Gastroesophageal sphincter (tissue), 4 donors: ENCODE data around the gene GASK1B. TPM values are rescaled to one million over a fixed set of nuclear protein-coding genes. Genes with fewer than 3 reads are reported as not detected.

Experiments used
- ATAC-seq: fragments of 150-250 bp; one replicate; pipeline ENCODE4 v1.9.1; 2016; ENCODE audit warnings: mild to moderate bottlenecking, moderate library complexity
- H3K27ac ChIP-seq, 4 donors: fragments of 200-600 bp; sonication (generic) in 3 of 4; 1 replicate in 3 of 4; 2 replicates in 1 of 4; pipeline ENCODE4 v1.5.1; 2016 to 2019
- H3K27me3 ChIP-seq: fragments of 200-600 bp; sonication (generic); one replicate; pipeline ENCODE4 v1.5.1; 2019
- H3K36me3 ChIP-seq, 2 donors: fragments of 200-600 bp; sonication (generic); one replicate each; pipeline ENCODE4 v1.5.1; 2019; ENCODE audit warnings: control low read depth in 1 of 2
- H3K4me1 ChIP-seq, 3 donors: fragments of 200-600 bp; sonication (generic); 1 replicate in 2 of 3; 2 replicates in 1 of 3; pipeline ENCODE4 v1.5.1; 2016 to 2019; ENCODE audit warnings: control low read depth in 2 of 3
- H3K4me3 ChIP-seq, 2 donors: fragments of 200-600 bp; sonication (generic); one replicate each; pipeline ENCODE4 v1.5.1; 2019; ENCODE audit warnings: mild to moderate bottlenecking in 1 of 2, moderate library complexity in 1 of 2
- H3K9me3 ChIP-seq, 3 donors: fragments of 200-600 bp; sonication (generic); one replicate each; pipeline ENCODE4 v1.5.1; 2017 to 2019; ENCODE audit warnings: control low read depth in 2 of 3
- CTCF ChIP-seq, 4 experiments: fragments of 200-600 bp in 2 of 4; fragments of 450-650 bp in 2 of 4; sonication (generic) in 1 of 4; IDR thresholded peaks; one replicate each; pipeline ENCODE4 v1.5.1; 2017 to 2019; ENCODE audit warnings: antibody characterized with exemption in 4 of 4, mild to moderate bottlenecking in 2 of 4, moderate library complexity in 2 of 4
- EP300 ChIP-seq: sonication (generic); formaldehyde crosslinking; IDR thresholded peaks from one replicate; pipeline ENCODE4 v1.6.1; 2017; ENCODE audit warnings: antibody characterized with exemption, mild to moderate bottlenecking
- POLR2A ChIP-seq, 2 donors: fragments of 450-650 bp; IDR thresholded peaks; one replicate each; pipeline ENCODE4 v1.6.1; 2017; ENCODE audit warnings: antibody characterized with exemption in 2 of 2, mild to moderate bottlenecking in 2 of 2, moderate library complexity in 1 of 2
- POLR2AphosphoS5 ChIP-seq: sonication (generic); formaldehyde crosslinking; IDR thresholded peaks from one replicate; pipeline ENCODE4 v1.6.1; 2017; ENCODE audit warnings: antibody characterized with exemption
- WGBS, 2 donors: methylation state at CpG; one replicate each; pipeline ENCODE4 v1.1.5; 2018; ENCODE audit warnings: low coverage in 1 of 2; 5-methylcytosine and 5-hydroxymethylcytosine counted together
- total RNA-seq, 4 donors: library from RNA; depleted of rRNA; stranded (reverse); fragments of >200 nt; gene quantifications; one replicate each; pipeline ENCODE4 v1.1.0, GENCODE V29; 2016

The GASK1B gene
- 10 to 100 TPM; 33.8 to 66.6 (median 42.0) TPM for total RNA-seq

DNA sequence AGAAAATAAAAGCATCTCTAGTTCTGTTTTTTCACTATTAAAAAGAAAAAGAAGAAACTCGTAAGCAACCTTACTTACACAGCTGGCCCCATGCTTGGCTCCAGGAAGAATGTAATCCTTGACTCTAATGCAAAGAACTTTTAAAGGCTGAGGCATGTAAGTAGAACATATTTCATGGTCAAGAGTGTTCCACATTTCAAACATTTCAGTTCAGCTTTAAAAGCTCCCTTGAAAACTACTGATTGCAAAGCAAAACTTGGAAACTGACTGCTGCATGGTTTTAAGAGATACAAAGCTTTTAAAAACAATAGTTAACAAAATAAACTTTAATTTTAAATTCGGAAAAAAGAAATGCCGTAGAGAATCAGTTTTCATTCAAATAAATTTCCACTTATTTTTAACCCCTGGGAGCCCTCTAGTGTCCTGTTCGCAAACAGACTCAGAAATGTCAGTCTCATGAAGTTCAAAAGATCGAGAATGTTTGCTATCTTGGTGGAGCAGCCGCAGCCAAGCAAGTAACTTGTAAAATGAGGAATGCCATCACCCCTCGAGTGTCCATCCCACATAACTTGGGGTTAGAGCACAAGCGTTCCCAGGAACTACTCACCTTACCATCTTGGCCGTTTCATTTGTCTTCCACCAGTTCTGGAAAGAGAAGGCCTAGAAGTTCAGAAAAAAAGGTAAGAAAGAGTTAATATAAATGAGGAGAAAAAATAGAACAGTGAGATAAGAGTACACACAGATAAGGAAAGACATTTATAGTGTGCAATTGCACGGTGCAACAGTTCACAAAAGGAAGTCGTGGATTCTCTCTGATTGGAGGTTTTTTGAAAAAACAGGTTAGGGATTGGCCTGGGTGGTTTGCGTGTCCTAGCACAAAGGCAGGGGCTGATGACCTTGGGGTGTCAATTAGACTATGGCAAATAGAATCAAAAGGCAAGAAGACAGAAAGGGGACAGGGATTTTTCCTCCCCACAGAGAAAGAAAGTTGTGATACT is at the start of gene GASK1B:
Gene GASK1B (minus strand): TSS at position 765 of the 998 bp plus-strand sequence. CDS start 1,650 bp downstream, outside the sequence.
- H3K27me3 ChIP-seq, result no peaks in the 10 kb centered on the region
- TF ChIP-seq CTCF (IDR thresholded peaks at IDR 0.05) (peak; percentile 32 to 83 (median 60)), POLR2A (IDR thresholded peaks at IDR 0.05) (no peak), EP300 (no peak)
- H3K27ac ChIP-seq, result peak within 1 kb of the TSS; percentile 31 to 84 (median 77)
- H3K9me3 ChIP-seq, result no peaks in the 10 kb centered on the region
- H3K36me3 ChIP-seq, result no peaks in the 10 kb centered on the region
- peak within 1 kb of the TSS; percentile 31 to 58 for H3K4me3 ChIP-seq
- peaks cover 0 to 34% (median 0%) of the 10 kb centered on the region in 3 donors for H3K4me1 ChIP-seq
- peak; percentile 21 for ATAC-seq
- 5 to 8% methylated on average over 12 of the region's 12 CpGs for WGBS, 2 donors

GRCh38 chr4:158219623-158220022 is 46.8 kb upstream of the GASK1B start:
- H3K9me3 ChIP-seq, result no peaks in the 10 kb centered on the region
- H3K27me3 ChIP-seq, result no peaks in the 10 kb centered on the region
- 91 to 100% methylated on average over 1 of the region's 1 CpG for WGBS, 2 donors
- H3K27ac ChIP-seq, result no peak overlapping the region
- TF ChIP-seq POLR2AphosphoS5, result no peak
- TF ChIP-seq EP300, result no peak
- no peak for TF ChIP-seq POLR2A (IDR thresholded peaks at IDR 0.05)
- no peak for TF ChIP-seq CTCF (IDR thresholded peaks at IDR 0.05)
- H3K4me1 ChIP-seq, result no peaks in the 10 kb centered on the region
- H3K36me3 ChIP-seq, result no peaks in the 10 kb centered on the region
- H3K4me3 ChIP-seq, result no peak overlapping the region
- ATAC-seq, result no peak

- no peak overlapping the region for H3K4me3 ChIP-seq
- WGBS, 2 donors, result 61 to 76% methylated on average over 5 of the region's 5 CpGs
- H3K27me3 ChIP-seq, result no peaks in the 10 kb centered on the region
- H3K9me3 ChIP-seq, result no peaks in the 10 kb centered on the region
- TF ChIP-seq POLR2AphosphoS5 (no peak), POLR2A (IDR thresholded peaks at IDR 0.05) (no peak)
- no peak for ATAC-seq
- H3K4me1 ChIP-seq, result no peaks in the 10 kb centered on the region
- no peak overlapping the region for H3K27ac ChIP-seq
- H3K36me3 ChIP-seq, result no peaks in the 10 kb centered on the region
These were observed 44.9 kb upstream of the GASK1B start for GRCh38 chr4:158217763-158218162.

- Histone ChIP-seq H3K9me3 (no peaks in the 10 kb centered on the region), H3K27ac (no peak overlapping the region), H3K4me3 (no peak overlapping the region), H3K27me3 (no peaks in the 10 kb centered on the region), H3K4me1 (peaks cover 5 to 15% (median 7%) of the 10 kb centered on the region in 3 donors), H3K36me3 (no peaks in the 10 kb centered on the region)
- 100% methylated on average over 1 of the region's 1 CpG for WGBS, 2 donors
- no peak for TF ChIP-seq CTCF (IDR thresholded peaks at IDR 0.05)
- TF ChIP-seq POLR2A (IDR thresholded peaks at IDR 0.05), result no peak
- no peak for TF ChIP-seq POLR2AphosphoS5
- TF ChIP-seq EP300, result no peak
- no peak for ATAC-seq
These were observed 42.0 kb upstream of the GASK1B start for GRCh38 chr4:158214856-158215255.

GRCh38 chr4:158213466-158213865 is 40.6 kb upstream of the GASK1B start:
- TF ChIP-seq POLR2A (IDR thresholded peaks at IDR 0.05) (no peak), CTCF (IDR thresholded peaks at IDR 0.05) (no peak), EP300 (no peak), POLR2AphosphoS5 (no peak)
- WGBS, 2 donors, result 83 to 89% methylated on average over 2 of the region's 2 CpGs
- no peak for ATAC-seq
- Histone ChIP-seq H3K27me3 (no peaks in the 10 kb centered on the region), H3K36me3 (no peaks in the 10 kb centered on the region), H3K4me3 (no peak overlapping the region), H3K4me1 (peaks cover 5 to 17% (median 7%) of the 10 kb centered on the region in 3 donors), H3K27ac (no peak overlapping the region), H3K9me3 (no peaks in the 10 kb centered on the region)
